Thyroid gland (tissue), 4 donors: ENCODE data around the gene ITGA8.

ENCODE experiments used
- CTCF ChIP-seq, 6 experiments: fragments of 200-600 bp in 3 of 6; fragments of 450-650 bp in 3 of 6; sonication (generic) in 3 of 6; IDR thresholded peaks; one replicate each; pipeline ENCODE4 v1.5.1; 2016 to 2019; ENCODE audit warnings: antibody characterized with exemption in 6 of 6, mild to moderate bottlenecking in 2 of 6, inconsistent platforms in 1 of 6, moderate library complexity in 1 of 6
- POLR2A ChIP-seq, 2 donors: fragments of 450-650 bp; IDR thresholded peaks; one replicate each; pipeline ENCODE4 v1.6.1; 2017; ENCODE audit warnings: antibody characterized with exemption in 2 of 2, mild to moderate bottlenecking in 2 of 2, moderate library complexity in 1 of 2

- TF ChIP-seq CTCF (IDR thresholded peaks at IDR 0.05) (no peak), POLR2A (IDR thresholded peaks at IDR 0.05) (no peak)
These were observed 190.9 kb downstream of the ITGA8 start for GRCh38 chr10:15528859-15529239.
